HUES64 (cell line): ENCODE measurements around the gene ERI3.
A peak's percentile ranks its signal among the peaks of the same experiment; 100 is the strongest.

Experiments used
- H3K27ac ChIP-seq: 2 replicates; pipeline ENCODE4 v1.7.0; 2013; ENCODE audit warnings: low read depth, low read length, inconsistent platforms
- H3K27me3 ChIP-seq: 2 replicates; pipeline ENCODE4 v1.6.1; 2013; ENCODE audit warnings: mild to moderate bottlenecking, low read length; ENCODE audit not compliant: insufficient read depth
- H3K36me3 ChIP-seq: 2 replicates; pipeline ENCODE4 v1.6.1; 2013; ENCODE audit warnings: mild to moderate bottlenecking, low read length; ENCODE audit not compliant: insufficient read depth
- H3K4me1 ChIP-seq: 2 replicates; pipeline ENCODE4 v1.6.1; 2013; ENCODE audit warnings: mild to moderate bottlenecking, low read length, moderate library complexity; ENCODE audit not compliant: insufficient read depth
- H3K4me3 ChIP-seq: 2 replicates; pipeline ENCODE4 v1.5.1; 2013; ENCODE audit warnings: mild to moderate bottlenecking, low read length, moderate library complexity
- H3K9ac ChIP-seq: 2 replicates; pipeline ENCODE4 v1.6.1; 2013; ENCODE audit warnings: mild to moderate bottlenecking, low read depth, low read length
- H3K9me3 ChIP-seq: 2 replicates; pipeline ENCODE4 v1.6.1; 2013; ENCODE audit warnings: low read depth, low read length; ENCODE audit not compliant: insufficient read depth
- WGBS: fragments of 150-250, 120-280 bp; methylation state at CpG from one replicate; pipeline ENCODE4 v1.1.7; 2013; ENCODE audit warnings: missing lambda C conversion rate; 5-methylcytosine and 5-hydroxymethylcytosine counted together

The ERI3 gene

GRCh38 chr1:44240802-44241671 is 114.0 kb downstream of the ERI3 start:
- no peak overlapping the region for H3K27ac ChIP-seq
- H3K9ac ChIP-seq, result no peak overlapping the region
- no peaks in the 10 kb centered on the region for H3K9me3 ChIP-seq
- peaks cover 14% of the 10 kb centered on the region; the same call in 1 of the 2 replicates for H3K36me3 ChIP-seq
- no peak overlapping the region for H3K4me3 ChIP-seq
- WGBS, result 61% methylated on average over 9 of the region's 9 CpGs
- peaks cover 16% of the 10 kb centered on the region for H3K4me1 ChIP-seq
- H3K27me3 ChIP-seq, result no peaks in the 10 kb centered on the region

GRCh38 chr1:44239961-44240371 is 115.1 kb downstream of the ERI3 start:
- no peaks in the 10 kb centered on the region for H3K9me3 ChIP-seq
- 76% methylated on average over 3 of the region's 3 CpGs for WGBS
- H3K9ac ChIP-seq, result peak overlapping the region; percentile 41; the same call in 1 of the 2 replicates
- H3K4me1 ChIP-seq, result peaks cover 16% of the 10 kb centered on the region
- peak overlapping the region; percentile 66 for H3K27ac ChIP-seq
- no peaks in the 10 kb centered on the region for H3K27me3 ChIP-seq
- H3K4me3 ChIP-seq, result no peak overlapping the region
- peaks cover 14% of the 10 kb centered on the region; the same call in 1 of the 2 replicates for H3K36me3 ChIP-seq

- Histone ChIP-seq H3K36me3 (peaks cover 14% of the 10 kb centered on the region; the same call in 1 of the 2 replicates), H3K4me3 (no peak overlapping the region), H3K9ac (no peak overlapping the region), H3K27ac (peak overlapping the region; percentile 66), H3K4me1 (peaks cover 16% of the 10 kb centered on the region), H3K9me3 (no peaks in the 10 kb centered on the region), H3K27me3 (no peaks in the 10 kb centered on the region)
- WGBS, result 43% methylated on average over 8 of the region's 8 CpGs
Observed at GRCh38 chr1:44239331-44239960, 115.6 kb downstream of the ERI3 start.

GRCh38 chr1:44238660-44239059 is 116.4 kb downstream of the ERI3 start:
- H3K27me3 ChIP-seq, result no peaks in the 10 kb centered on the region
- no peak overlapping the region for H3K4me3 ChIP-seq
- WGBS, result 89% methylated on average over 3 of the region's 4 CpGs
- no peak overlapping the region for H3K9ac ChIP-seq
- H3K36me3 ChIP-seq, result peaks cover 8% of the 10 kb centered on the region; the same call in 1 of the 2 replicates
- H3K9me3 ChIP-seq, result no peaks in the 10 kb centered on the region
- H3K4me1 ChIP-seq, result peaks cover 16% of the 10 kb centered on the region
- H3K27ac ChIP-seq, result peak overlapping the region; percentile 3; the same call in 1 of the 2 replicates

GRCh38 chr1:44237721-44238457 is 117.2 kb downstream of the ERI3 start:
- H3K9ac ChIP-seq, result no peak overlapping the region
- no peak overlapping the region for H3K27ac ChIP-seq
- no peaks in the 10 kb centered on the region for H3K9me3 ChIP-seq
- H3K27me3 ChIP-seq, result no peaks in the 10 kb centered on the region
- H3K36me3 ChIP-seq, result peaks cover 5% of the 10 kb centered on the region; the same call in 1 of the 2 replicates
- H3K4me3 ChIP-seq, result peak overlapping the region; percentile 25
- 46% methylated on average over 33 of the region's 33 CpGs for WGBS
- H3K4me1 ChIP-seq, result peaks cover 16% of the 10 kb centered on the region

GRCh38 chr1:44236490-44237272 is 118.4 kb downstream of the ERI3 start:
- Histone ChIP-seq H3K4me3 (no peak overlapping the region), H3K36me3 (peaks cover 14% of the 10 kb centered on the region; the same call in 1 of the 2 replicates), H3K9ac (no peak overlapping the region), H3K27me3 (no peaks in the 10 kb centered on the region), H3K4me1 (peaks cover 16% of the 10 kb centered on the region), H3K9me3 (no peaks in the 10 kb centered on the region), H3K27ac (no peak overlapping the region)
- 87% methylated on average over 8 of the region's 8 CpGs for WGBS

- H3K4me3 ChIP-seq, result no peak overlapping the region
- 98% methylated on average over 5 of the region's 5 CpGs for WGBS
- no peaks in the 10 kb centered on the region for H3K9me3 ChIP-seq
- no peaks in the 10 kb centered on the region for H3K27me3 ChIP-seq
- peaks cover 16% of the 10 kb centered on the region for H3K4me1 ChIP-seq
- H3K27ac ChIP-seq, result no peak overlapping the region
- H3K36me3 ChIP-seq, result peaks cover 16% of the 10 kb centered on the region; the same call in 1 of the 2 replicates
- no peak overlapping the region for H3K9ac ChIP-seq
Observed at GRCh38 chr1:44235808-44236207, 119.2 kb downstream of the ERI3 start.

GRCh38 chr1:44233593-44233992 is 121.5 kb downstream of the ERI3 start:
- H3K36me3 ChIP-seq, result peaks cover 18% of the 10 kb centered on the region; the same call in 1 of the 2 replicates
- no peak overlapping the region for H3K27ac ChIP-seq
- 90% methylated on average over 1 of the region's 1 CpG for WGBS
- peaks cover 7% of the 10 kb centered on the region; the same call in 1 of the 2 replicates for H3K4me1 ChIP-seq
- H3K4me3 ChIP-seq, result no peak overlapping the region
- H3K27me3 ChIP-seq, result no peaks in the 10 kb centered on the region
- H3K9ac ChIP-seq, result no peak overlapping the region
- H3K9me3 ChIP-seq, result 0 out of 2 replicates have a peak, but pooled peaks cover 2% of the 10 kb centered on the region

GRCh38 chr1:44230796-44231195 is 124.3 kb downstream of the ERI3 start:
- H3K27ac ChIP-seq, result no peak overlapping the region
- no peaks in the 10 kb centered on the region for H3K27me3 ChIP-seq
- H3K9ac ChIP-seq, result no peak overlapping the region
- peaks cover 26% of the 10 kb centered on the region; the same call in 1 of the 2 replicates for H3K36me3 ChIP-seq
- no peaks in the 10 kb centered on the region for H3K4me1 ChIP-seq
- peaks cover 26% of the 10 kb centered on the region for H3K9me3 ChIP-seq
- 96% methylated on average over 3 of the region's 3 CpGs for WGBS
- no peak overlapping the region for H3K4me3 ChIP-seq

GRCh38 chr1:44229435-44230167 is 125.5 kb downstream of the ERI3 start:
- WGBS, result 94% methylated on average over 16 of the region's 16 CpGs
- no peak overlapping the region for H3K4me3 ChIP-seq
- H3K9ac ChIP-seq, result no peak overlapping the region
- H3K27me3 ChIP-seq, result no peaks in the 10 kb centered on the region
- H3K4me1 ChIP-seq, result no peaks in the 10 kb centered on the region
- H3K27ac ChIP-seq, result no peak overlapping the region
- H3K36me3 ChIP-seq, result peaks cover 26% of the 10 kb centered on the region; the same call in 1 of the 2 replicates
- H3K9me3 ChIP-seq, result peaks cover 36% of the 10 kb centered on the region
